Astrocyte of the hippocampus (primary cell): ENCODE data around the gene MRRF.

Source experiments
- DNase-seq: peaks from one replicate; pipeline ENCODE4 v3.0.0; 2011; ENCODE audit warnings: low read depth, low spot score

Gene MRRF, protein sequence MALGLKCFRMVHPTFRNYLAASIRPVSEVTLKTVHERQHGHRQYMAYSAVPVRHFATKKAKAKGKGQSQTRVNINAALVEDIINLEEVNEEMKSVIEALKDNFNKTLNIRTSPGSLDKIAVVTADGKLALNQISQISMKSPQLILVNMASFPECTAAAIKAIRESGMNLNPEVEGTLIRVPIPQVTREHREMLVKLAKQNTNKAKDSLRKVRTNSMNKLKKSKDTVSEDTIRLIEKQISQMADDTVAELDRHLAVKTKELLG

DNA sequence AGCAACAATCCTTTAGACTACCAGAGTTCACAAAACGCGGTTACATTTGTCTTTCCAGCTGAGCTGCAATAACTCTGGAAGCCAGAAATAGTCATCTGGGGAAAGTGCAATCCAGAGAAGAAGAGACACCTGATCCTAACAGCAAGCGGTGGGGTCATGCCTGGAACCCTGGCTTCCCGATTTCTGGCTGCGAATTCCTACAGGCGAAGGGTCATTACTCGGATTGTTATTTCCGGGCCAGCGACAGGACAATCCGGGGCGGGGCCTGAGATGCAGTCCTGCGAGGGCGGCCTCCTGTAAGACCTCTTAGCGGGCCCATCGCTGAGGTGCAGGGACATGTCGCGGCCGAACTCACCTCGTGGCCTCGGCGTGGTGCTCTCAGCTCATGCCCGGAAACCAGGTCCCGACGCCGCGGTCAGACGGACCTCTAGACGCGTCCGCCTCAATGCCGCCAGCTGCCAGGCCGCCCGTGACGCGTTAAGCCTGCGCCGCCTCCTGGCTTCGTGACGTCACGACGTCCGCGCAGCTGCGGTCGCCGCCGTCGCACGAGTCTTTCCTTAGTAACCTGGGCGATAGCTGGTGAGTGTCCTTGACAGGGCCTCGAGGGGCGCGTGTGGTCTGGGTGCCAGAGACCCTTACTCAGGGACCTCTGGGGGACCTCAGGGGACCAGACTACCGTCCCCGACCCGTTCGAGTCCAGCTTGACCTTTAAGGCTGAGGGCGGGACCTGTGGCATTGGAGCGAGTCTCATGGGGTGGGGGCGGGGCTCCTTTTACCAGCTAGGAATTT lies at the start of gene MRRF, which contains the start of gene RBM18:
MRRF (plus strand) TSS at position 523 of the 789 bp plus-strand sequence. CDS start 6,010 bp downstream, outside the sequence.
RBM18 (minus strand) TSS at position 481 of the 789 bp plus-strand sequence. CDS start 3,348 bp downstream, outside the sequence.
- peak; percentile 98 for DNase-seq

DNA sequence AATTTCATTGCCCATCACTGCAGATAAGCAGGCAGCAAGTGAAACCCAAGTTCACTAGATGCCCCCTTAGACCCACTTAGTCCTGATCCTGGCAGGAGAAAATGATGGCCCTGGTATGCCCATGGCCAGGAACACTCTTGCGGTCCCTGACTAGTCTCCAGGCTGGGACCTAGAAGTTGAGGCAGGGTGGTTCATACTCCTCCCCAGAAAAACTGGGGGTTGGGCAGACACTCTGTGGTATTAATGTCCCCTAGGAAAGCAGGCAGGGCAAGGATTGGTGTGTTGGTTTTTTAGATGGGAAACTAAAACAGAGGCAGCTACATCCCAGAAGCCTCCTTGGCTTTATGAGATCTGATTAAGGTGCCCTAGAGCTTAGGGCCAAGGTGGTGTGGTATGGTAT lies 49.0 kb upstream of the MRRF start:
- no peak for DNase-seq

DNA sequence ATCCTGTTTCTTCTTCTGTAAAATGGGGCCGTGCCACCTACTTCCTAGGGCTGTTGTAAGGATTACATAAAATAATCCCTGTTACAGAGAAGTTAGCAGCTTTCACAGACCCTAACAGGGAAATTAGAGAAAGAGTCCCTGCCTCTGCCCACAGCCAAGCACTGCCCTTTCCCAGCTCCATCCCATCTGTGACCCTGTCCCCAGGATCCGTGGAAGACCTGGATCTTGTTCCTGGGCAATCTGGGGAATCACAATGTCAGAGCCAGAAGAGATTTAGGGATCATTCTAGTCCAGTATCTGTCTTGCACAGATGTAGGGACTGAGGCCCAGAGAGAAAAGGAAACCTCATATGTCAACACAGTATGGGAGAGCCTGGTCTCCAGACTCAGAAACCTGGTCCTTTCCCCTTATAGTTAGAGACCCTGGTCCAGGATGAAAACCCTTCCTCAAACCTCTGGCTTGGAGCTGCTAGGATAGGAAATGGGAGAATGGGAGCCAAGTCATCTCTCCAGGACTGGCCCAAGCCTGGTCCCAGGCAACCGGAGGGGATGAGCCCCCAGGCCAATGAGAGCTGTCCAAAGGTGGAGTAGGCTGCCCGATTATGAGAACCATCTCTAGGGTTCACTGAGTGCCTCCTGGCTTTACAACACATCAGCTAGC lies 48.4 kb upstream of the MRRF start:
- no peak for DNase-seq

DNA sequence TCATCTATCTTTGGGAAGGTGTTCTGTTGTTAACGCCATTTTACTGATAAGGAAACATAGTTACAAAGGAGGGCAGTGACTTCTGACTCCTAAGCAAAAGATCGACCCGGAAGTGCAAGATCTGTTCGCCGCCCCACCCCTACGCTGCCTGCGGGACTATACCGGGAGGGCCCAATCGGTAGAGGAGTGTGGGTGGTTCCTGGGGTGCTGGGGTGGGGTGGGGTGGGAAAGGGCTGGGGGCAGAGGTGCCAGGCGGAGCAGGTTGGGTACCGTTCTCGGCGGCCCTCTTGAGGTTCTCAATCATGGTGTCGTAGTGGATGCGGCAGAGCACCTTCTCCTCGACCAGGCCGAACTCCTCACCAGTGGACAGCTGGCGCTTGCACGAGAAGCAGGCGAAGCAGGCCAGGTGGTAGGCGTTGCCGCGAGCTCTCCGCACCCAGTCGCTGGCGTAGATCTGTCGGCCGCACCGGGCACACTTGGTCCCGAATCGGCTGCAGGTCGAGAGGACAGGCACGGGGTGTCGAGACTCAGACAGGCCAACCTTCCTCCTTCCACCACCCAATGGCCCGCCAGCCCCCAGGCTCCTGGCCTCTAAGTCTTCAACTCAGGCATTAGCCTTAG lies 47.8 kb upstream of the MRRF start:
- no peak for DNase-seq

DNA sequence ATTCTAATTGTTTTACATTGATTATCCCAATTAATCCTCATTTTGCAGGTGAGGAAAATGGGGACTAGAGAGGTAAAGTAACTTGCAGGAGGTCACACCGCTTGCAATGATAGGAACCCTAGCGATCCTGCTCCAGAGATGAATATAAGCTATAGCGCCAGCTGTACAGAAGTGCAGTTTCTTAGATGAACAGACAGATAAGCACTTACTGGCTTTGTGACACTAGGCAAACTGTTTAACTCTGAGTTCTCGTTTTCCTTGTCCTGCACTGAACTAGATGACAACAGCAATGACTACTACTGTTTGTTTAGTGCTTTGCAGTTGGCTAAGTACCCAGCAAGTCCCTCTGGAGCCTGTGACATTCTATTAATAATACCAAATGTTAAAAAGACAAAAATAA lies 47.0 kb upstream of the MRRF start:
- no peak for DNase-seq

DNA sequence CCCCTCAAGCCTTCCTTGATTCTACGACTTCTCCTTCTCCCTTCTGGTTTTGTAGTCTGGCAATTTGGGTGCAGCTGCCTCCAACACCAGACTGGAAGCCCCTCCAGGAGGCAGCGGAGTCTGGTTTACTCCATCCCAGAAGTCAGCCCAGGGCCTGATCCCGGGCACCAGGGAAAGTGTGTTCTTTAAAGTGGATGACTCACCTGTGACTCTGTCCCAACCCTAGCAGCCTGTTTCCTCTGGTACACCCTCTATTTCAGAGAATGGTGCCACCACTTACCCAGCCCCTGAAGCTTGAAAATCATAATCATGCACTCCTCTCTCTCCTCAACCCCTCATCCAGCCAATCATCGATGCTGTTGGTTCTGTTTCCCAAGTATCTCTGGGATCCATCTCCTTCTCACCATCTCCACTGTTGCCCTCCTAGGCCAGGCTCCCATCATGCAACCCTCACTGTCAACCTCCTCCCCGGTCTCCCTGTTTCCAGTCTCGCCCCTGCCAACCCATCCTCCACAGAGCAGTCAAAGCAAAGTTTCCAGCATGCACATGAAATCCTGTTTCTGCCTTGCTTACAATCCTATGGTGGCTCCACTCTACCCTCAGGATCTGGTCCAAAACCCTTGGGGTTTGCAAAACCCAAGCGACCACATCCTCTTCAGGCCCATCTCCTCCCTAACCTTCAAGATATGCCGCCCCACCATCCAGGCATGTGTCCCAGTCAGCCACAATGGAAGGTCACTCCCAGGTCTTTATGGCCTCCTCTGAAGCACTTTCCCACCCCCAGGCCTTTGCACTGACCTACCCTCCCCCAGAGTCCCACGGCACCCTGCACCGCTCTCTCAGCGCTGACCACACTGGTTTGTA lies 46.4 kb upstream of the MRRF start:
- DNase-seq, result no peak

DNA sequence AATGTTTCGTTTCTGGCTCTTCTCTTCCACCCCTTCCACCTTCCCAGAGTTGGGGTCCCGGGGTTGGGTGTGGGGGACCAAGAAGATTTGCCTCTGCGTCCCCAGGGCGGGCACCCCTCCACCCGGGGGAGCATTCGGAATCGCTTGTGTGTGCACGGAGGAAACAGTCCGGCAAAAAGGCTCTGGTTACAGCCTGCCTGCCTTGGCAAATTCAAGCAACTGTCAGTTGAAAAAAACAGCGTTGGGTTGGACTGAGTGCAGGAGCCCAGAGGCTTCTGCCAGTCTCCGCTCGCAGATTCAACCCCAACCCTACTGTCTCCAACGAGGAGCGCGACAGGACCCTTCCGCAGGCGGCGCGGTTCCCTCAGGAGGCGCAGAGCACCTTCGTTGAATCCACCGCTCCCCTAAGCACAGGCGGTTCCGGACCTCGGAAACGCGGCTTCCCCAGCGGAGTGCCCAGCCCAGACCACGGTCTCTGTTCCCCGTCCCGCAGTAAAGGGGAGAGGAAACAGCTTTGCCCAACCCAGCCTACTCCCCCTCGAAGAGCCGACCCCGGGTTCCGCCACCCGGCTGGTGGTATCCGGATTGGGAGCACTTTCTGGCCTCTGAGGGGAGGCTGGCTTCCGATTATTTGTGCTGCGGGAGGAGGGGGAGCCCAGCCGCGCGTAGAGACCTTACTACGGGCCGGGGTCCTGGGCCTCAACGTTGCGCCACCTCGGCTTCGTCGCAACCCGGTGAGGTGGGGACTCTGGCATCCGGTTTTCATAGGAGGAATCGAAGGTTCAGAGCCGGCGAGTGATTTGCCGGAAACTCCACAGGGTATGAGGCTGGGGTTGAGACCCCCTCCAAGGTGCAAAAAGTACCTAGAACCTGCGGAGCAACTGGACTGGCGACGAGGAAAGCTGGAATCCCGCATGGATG lies 45.5 kb upstream of the MRRF start:
- peak; percentile 42 for DNase-seq

DNA sequence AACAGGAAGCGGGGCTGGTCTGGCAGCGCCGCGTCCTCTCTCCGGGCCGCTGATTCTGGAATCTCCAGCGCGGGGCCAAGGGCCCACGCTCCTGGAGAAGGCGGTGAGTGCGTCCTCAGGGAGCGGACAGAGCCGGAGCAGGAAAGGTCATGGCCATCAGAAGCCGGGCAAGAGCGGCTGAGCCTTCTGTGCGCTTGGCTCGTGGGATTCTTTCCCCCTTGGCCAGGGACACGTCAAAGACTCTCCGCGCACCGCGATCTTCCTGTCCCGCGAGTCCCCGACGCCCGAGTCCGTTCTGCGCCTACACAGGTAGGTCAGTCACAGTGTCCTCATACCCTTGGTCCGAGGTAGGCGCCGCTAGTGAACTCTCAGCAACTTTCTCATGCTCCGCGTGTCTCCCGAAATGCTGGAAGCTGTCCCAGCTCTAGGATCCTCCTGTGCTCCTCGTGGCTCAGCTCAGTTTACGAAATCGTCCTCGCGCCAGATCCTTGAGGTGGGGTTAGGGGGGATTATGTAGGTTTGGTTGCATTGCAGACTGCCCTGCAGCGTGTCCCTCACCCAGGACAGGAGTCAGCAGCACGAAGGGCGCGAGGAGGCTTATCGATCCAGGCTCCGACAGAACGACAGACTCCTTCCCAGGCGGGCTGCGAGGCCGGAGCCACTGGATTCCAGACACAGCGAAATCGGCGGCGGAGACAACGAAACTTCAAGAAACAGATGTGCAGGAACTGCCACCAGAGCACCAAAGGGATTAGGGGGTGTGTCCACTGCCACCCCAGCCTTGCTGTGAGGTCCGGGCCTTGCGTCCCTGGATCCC lies 44.6 kb upstream of the MRRF start:
- DNase-seq, result peak; percentile 41

DNA sequence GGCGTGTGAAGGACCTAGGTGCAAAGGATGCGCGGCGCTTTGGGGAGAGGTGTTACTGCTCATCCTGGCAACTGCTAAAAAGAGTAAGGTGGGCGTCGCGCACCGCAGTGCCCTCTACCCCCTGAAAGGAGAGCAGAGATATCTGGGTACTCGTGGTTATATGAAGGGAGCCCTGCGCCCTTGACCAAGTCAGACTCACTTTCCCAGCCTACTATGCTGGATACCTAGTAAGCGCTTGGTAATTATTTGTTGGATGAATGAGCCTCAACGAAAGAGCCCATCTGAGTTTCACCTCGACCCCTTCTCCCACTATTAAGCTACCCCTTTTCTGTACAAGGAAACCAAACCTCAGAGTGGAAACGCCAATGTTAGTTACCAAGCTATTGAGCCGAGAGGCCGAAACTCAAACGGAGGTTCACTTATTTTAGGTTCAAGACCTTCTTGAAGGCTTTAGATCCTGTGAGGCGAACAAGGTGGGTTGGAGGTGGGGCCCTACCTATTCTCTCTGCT lies 44.0 kb upstream of the MRRF start:
- DNase-seq, result no peak

DNA sequence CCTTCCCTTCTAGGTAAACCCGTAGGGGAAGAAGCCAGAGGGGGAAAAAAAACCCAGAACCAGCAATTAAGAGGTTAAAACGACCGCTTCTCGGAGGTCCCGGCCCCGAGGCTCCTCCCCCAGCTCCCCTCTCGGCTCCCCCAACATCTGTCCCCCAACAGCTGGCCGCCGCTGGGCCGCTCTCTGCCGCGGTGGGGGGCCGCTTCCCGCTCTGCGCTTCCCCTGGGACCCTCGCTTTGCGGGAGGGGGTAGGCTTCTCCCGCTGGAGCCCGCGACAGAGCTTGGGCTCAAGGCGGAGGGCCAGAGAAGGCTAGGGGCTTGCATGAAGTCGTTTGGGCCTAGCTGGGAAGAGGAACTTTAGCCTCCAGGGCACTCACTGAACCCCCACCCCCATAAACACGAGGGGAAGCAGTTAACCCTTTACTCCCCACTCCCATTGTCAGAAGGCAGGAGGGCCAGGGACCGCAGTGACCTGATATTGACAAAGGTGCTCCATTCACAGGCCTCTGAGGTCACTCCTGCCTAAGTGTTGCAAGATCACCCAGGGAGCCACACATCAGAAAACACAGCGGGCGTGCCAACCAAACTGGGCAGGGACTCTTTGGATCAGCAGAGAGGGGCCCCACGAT lies 43.4 kb upstream of the MRRF start:
- DNase-seq, result no peak

DNA sequence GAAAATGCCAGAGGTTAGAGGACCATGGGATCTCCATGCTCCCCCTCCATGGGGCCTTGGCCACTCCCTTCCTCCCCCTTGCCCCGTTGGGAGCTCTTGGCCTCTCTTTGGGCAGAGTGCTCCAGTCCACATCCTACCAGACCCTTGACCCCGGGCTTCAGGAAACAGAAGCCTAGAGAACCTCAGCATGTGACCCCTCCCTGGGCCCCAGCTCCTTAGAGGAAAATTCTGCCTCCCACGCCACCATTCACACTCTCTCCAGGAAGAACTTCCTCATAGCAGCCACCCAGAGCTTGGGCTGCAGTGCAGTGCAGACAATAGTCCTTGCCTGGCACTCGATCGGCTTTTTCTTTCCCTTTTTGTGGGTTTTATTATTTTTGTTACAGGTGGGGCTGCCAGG lies 41.9 kb upstream of the MRRF start:
- no peak for DNase-seq

DNA sequence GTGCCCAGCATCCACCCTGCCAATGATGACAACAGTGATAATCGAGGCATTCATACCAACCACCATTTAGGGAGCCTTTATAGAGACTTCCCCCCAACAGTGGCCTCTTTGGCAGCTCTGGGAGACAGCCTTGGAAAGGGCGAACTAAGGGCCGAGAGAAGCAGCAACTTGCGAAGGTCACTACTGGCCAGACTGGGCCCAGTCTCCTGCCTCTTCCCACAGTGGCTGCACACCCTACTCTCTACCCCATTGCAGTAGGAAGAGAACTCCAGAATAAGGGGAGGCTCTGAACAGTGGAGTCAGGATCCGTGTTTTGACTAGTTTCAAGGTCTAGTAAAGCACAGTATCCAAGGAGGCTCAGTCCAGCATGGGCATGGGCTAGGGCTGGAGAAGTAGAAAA lies 41.2 kb upstream of the MRRF start:
- no peak for DNase-seq

DNA sequence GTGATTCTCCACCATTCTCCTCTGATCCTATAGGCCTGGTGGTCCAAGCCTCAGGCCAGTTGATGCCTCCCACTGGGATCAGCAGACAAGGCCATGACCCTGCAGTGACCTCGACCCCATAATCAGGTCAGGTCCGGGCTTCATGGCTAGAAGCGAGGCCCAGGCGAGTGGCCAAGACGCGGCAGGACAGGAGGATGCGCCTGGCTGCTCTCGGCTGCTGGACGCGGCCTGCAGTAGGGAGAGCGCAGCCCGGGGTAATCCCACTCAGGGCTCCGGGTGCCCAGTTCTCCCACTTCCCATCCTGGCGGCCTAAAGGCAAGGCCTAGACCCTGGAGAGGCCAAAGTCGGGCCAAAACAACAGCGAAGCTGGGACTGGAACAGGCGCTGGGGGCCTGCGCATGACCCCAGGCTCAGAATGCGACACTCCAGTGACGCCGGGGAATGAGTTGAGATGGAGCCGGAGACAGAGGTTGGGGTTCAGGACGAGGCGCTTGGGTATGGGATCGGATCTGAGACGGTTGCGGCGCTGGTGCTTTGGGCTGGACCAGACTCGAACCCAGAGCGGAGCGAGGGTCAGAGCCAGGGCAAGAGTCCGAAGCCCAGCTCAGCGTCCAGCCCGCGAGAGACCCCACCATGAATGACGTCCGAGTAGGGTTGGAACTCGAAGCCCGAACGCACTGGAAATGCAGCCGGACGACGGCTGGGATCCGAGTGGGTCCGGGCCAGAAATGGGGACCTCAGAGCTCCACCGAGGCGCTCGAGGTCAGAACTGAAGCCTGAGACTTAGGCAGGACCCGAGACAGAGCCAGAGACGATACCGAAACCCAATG lies 39.2 kb upstream of the MRRF start:
- no peak for DNase-seq

DNA sequence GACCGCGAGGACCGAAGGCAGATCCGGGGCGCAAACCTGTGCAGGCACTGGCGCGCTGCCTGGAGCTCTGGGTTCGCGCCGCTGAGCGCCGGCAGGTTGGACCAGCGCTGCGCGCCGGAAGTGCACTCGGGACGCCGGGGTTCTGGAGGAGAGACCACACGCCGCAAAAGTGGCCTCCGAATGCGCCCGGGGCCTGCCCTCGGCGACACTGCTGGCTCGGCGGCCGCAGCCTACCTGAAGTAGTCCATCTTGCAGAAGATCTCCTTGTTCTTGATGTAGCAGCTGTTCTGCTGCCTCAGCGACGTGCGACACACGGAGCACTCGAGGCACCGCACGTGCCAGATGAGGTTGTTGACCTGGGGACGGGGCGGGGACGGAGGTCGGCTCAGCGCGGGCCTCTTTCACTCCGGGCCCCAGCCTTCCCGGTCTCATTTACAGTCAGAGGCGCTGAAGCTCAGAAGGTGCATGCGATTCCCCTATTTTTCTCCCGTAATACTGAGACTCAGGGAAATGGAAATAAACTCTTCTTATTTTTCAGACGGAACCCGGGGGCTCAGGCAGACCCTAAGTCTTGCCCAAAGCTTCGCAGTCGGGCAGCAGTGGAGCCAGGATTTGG lies 38.4 kb upstream of the MRRF start:
- DNase-seq, result no peak

DNA sequence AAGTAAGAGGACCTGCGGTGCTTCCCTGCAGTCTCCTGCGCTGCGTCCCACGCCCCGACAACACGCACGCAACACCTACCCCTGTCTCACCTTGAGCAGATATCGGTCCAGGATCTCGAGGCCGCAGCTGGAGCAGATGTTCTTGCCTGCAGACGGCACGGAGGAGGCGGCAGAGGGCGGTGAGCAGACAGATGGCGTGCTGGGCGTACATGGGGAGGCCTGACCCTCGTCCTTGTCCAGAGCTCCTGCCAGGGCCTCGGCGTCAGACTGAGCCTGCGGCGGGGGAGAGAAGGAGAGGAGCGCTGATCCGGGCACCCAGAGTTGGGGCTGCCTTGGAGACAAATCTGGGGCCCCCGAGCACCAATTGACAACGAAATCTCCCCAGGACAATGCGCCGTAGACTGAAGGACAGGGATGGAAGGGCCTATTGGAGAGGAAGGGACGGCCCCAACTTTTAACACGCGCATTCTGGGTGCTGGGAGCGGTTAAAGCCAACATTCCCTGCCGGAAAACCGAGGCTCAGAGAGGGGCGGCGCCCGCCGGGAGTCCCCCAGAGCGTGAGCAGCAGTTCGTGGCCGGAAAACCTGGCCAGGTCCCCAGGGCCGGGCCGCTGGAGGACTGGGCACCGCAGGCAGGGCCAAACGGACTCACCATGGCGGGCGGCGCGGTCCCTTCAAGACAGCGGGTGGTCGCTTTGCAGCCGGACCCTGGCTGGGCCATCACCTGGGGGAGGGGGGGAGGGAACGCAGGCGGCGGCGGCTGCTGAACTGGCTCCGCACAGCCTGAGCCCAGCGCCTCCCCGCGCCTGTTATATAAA lies 37.7 kb upstream of the MRRF start:
- no peak for DNase-seq

DNA sequence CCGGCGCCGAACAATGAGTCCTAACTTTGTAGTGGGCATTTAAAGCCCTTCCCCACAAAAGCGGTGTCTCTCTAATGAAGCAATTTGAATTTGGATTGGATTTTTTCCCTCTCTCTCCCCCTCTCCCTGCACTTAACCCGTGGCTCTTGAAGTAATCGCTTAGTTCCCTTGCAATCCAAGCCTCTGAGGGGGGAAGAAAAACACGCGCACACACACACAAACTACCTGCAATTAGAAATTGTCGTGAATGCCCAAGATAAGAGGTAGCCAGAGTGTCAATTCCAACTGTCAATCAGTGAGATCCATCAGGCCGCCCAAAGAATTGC lies 37.1 kb upstream of the MRRF start:
- DNase-seq, result no peak

DNA sequence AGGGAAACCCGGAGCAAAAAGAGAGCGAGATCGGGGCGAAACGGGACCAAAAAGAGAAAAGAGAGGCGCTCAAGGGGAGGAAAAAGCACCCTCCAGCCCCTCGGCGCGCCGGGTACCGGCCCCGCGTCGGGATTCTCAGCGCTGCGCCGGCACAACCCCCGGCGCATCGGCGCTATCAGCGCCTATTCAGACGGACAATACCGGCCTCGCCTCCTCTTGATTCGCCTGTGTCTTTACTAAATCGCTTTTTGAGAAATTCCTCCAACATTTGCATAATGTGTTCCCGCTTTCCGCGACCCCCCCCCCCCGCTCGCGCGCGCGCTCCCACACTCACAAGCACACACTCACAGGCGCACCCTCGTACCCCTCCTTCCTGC lies 36.5 kb upstream of the MRRF start:
- no peak for DNase-seq
